HepG2 (cell line): ENCODE results near the gene PPP4R2. TPM values are rescaled to one million over a fixed set of nuclear protein-coding genes. Genes with fewer than 3 reads are reported as not detected.

Source experiments
- ATAC-seq: fragments of 200-7000 bp; cut with Tn5 transposase; 3 replicates; pipeline ENCODE4 v1.9.1; 2020; ENCODE audit warnings: mild to moderate bottlenecking, moderate library complexity
- BruUV-seq: library from RNA; stranded (reverse); fragments of 400-500 nt; replicated peaks from 2 replicates; lab custom pipeline; 2021; lab: Mats Ljungman, UMichigan
- CTCF ChIA-PET: fragments of 300-600 bp; formaldehyde crosslinking; extraction: SDS; loops from one replicate; lab custom pipeline; 2021; ENCODE audit warnings: low total read pairs, inconsistent platforms, low intra/inter-chr PET ratio; lab: Yijun Ruan, JAX
- POLR2A ChIA-PET: fragments of 350-600 bp; sonication (Branson Sonifier 250); formaldehyde crosslinking; loops from one replicate; lab custom pipeline; 2020; ENCODE audit warnings: antibody characterized with exemption, inconsistent platforms; lab: Yijun Ruan, JAX
- DNase-seq: peaks from one replicate; pipeline ENCODE4 v3.0.0-alpha.2; 2015; ENCODE audit warnings: low spot score
- FAIRE-seq: peaks from 3 replicates; lab custom pipeline; 2011; peaks lifted over from hg19 to GRCh38; lab: Jason Lieb, UNC
- H2AFZ ChIP-seq: one replicate; pipeline ENCODE4 v1.6.1; 2011; ENCODE audit warnings: low read length, inconsistent platforms
- H3K27ac ChIP-seq: fragments of 300-600 bp; 3 replicates; pipeline ENCODE4 v1.8.0; 2011; ENCODE audit warnings: mixed run types, mild to moderate bottlenecking, mixed read lengths, low read length, inconsistent platforms; ENCODE audit not compliant: insufficient read depth; ENCODE audit errors: extremely low read length
- H3K27me3 ChIP-seq, 2 experiments: fragments of 200-600 bp in 1 of 2; 2 replicates in 1 of 2; 3 replicates in 1 of 2; pipeline versions ENCODE4 v1.6.0 to v1.8.0; 2011; ENCODE audit warnings: low read length in 2 of 2, mild to moderate bottlenecking in 2 of 2, moderate library complexity in 2 of 2, inconsistent platforms in 1 of 2; ENCODE audit not compliant: insufficient read depth in 2 of 2, control insufficient read depth in 1 of 2
- H3K36me3 ChIP-seq, 2 experiments: fragments of 200-600 bp in 1 of 2; replicated peaks in 1 of 2; 2 replicates in 1 of 2; 3 replicates in 1 of 2; pipeline versions ENCODE4 v1.5.1 to v1.8.0; 2011; ENCODE audit warnings: low read length in 2 of 2, inconsistent platforms in 1 of 2; ENCODE audit not compliant: insufficient read depth in 2 of 2, control insufficient read depth in 1 of 2
- H3K4me1 ChIP-seq: 2 replicates; pipeline ENCODE4 v1.5.1; 2012; ENCODE audit warnings: low read length, inconsistent platforms; ENCODE audit not compliant: insufficient read depth
- H3K4me2 ChIP-seq: 2 replicates; pipeline ENCODE4 v1.6.0; 2011; ENCODE audit warnings: low read depth, low read length, inconsistent platforms
- H3K4me3 ChIP-seq, 3 experiments: fragments of 200-600 bp in 1 of 3; sonication (generic), shearing (Covaris generic) in 1 of 3; replicated peaks in 1 of 3; 2 replicates each; pipeline ENCODE4 v1.5.1; 2011 to 2016; ENCODE audit warnings: low read length in 3 of 3, inconsistent platforms in 2 of 3, low read depth in 2 of 3, mild to moderate bottlenecking in 2 of 3, control low read depth in 1 of 3, mixed read lengths in 1 of 3; ENCODE audit not compliant: insufficient read depth in 1 of 3
- H3K79me2 ChIP-seq: one replicate; pipeline ENCODE4 v1.6.1; 2011; ENCODE audit warnings: low read length, inconsistent platforms; ENCODE audit not compliant: insufficient read depth
- H3K9ac ChIP-seq: 2 replicates; pipeline ENCODE4 v1.6.0; 2011; ENCODE audit warnings: mild to moderate bottlenecking, low read depth, low read length, inconsistent platforms; ENCODE audit not compliant: insufficient read depth
- H3K9me3 ChIP-seq: 2 replicates; pipeline ENCODE4 v1.5.1; 2012; ENCODE audit warnings: mild to moderate bottlenecking, low read length
- H4K20me1 ChIP-seq: 2 replicates; pipeline ENCODE4 v1.6.0; 2011; ENCODE audit warnings: inconsistent platforms, mild to moderate bottlenecking, low read length, moderate library complexity; ENCODE audit not compliant: insufficient read depth
- ATM ChIP-seq: fragments of 450-650 bp; IDR thresholded peaks from 2 replicates; pipeline ENCODE4 v1.7.1; 2017; ENCODE audit warnings: mild to moderate bottlenecking, borderline replicate concordance
- HNRNPK ChIP-seq: fragments of 200-400 bp; formaldehyde crosslinking; IDR thresholded peaks from 2 replicates; pipeline ENCODE4 v1.6.1; 2018; ENCODE audit warnings: low read length, low read depth, moderate library complexity, mild to moderate bottlenecking; ENCODE audit not compliant: poor library complexity, severe bottlenecking
- NFIC ChIP-seq: IDR thresholded peaks from 2 replicates; pipeline ENCODE4 v1.6.1; 2012; ENCODE audit warnings: mild to moderate bottlenecking, low read length, inconsistent platforms
- NR3C1 ChIP-seq: sonication (generic); formaldehyde crosslinking; IDR thresholded peaks from 2 replicates; pipeline ENCODE4 v1.4.0; 2020; ENCODE audit warnings: missing genetic modification reagents
- RNF219 ChIP-seq: sonication (generic); formaldehyde crosslinking; IDR thresholded peaks from 2 replicates; pipeline ENCODE4 v1.5.0; 2020; ENCODE audit warnings: mild to moderate bottlenecking, missing genetic modification reagents
- SNAPC2 ChIP-seq: sonication (generic); formaldehyde crosslinking; IDR thresholded peaks from 2 replicates; pipeline ENCODE4 v1.8.1; 2022; ENCODE audit warnings: mild to moderate bottlenecking, missing genetic modification reagents
- SRSF9 ChIP-seq: fragments of 200-400 bp; formaldehyde crosslinking; IDR thresholded peaks from 2 replicates; pipeline ENCODE4 v1.6.1; 2018; ENCODE audit warnings: borderline replicate concordance, mild to moderate bottlenecking, low read depth, low read length; ENCODE audit not compliant: insufficient read depth, poor library complexity, severe bottlenecking
- XBP1 ChIP-seq: sonication (generic); formaldehyde crosslinking; IDR thresholded peaks from 2 replicates; pipeline ENCODE4 v1.5.0; 2020; ENCODE audit warnings: missing genetic modification reagents
- ZC3H4 ChIP-seq: sonication (generic); formaldehyde crosslinking; IDR thresholded peaks from 2 replicates; pipeline ENCODE4 v1.4.0; 2020; ENCODE audit warnings: missing genetic modification reagents, borderline replicate concordance
- ZNF383 ChIP-seq: sonication (generic); formaldehyde crosslinking; IDR thresholded peaks from 2 replicates; pipeline ENCODE4 v1.4.0; 2020; ENCODE audit warnings: missing genetic modification reagents, mild to moderate bottlenecking, borderline replicate concordance
- ZNF709 ChIP-seq: sonication (generic); formaldehyde crosslinking; IDR thresholded peaks from 2 replicates; pipeline ENCODE4 v1.5.0; 2020; ENCODE audit warnings: mild to moderate bottlenecking, missing genetic modification reagents
- ZNF776 ChIP-seq: sonication (generic); formaldehyde crosslinking; IDR thresholded peaks from 2 replicates; pipeline ENCODE4 v1.4.0; 2020; ENCODE audit warnings: mild to moderate bottlenecking, missing genetic modification reagents
- ZSCAN20 ChIP-seq: sonication (generic); formaldehyde crosslinking; IDR thresholded peaks from 2 replicates; pipeline ENCODE4 v1.4.0; 2020; ENCODE audit warnings: missing genetic modification reagents, mild to moderate bottlenecking, borderline replicate concordance
- ZZZ3 ChIP-seq: sonication (generic); formaldehyde crosslinking; IDR thresholded peaks from 2 replicates; pipeline ENCODE4 v1.4.0; 2020; ENCODE audit warnings: missing genetic modification reagents, mild to moderate bottlenecking, borderline replicate concordance
- WGBS: methylation state at CpG from one replicate; pipeline ENCODE4 v1.1.6; 2017; ENCODE audit warnings: low lambda C conversion rate; 5-methylcytosine and 5-hydroxymethylcytosine counted together
- in situ Hi-C: cut with HindIII; loops from 2 replicates; pipeline ENCODE4 v1.10.0; 2017; ENCODE audit warnings: low pct_unique_long_range_greater_than_20kb; ENCODE audit not compliant: extremely low pct_ligation_motif_present
- intact Hi-C: fragments of 100-400 bp; cut with micrococcal nuclease; formaldehyde crosslinking; loops from one replicate; pipeline ENCODE4 v1.10.0; 2022; ENCODE audit not compliant: unreplicated experiment
- polyA plus RNA-seq, 8 experiments: library from polyadenylated mRNA; depleted of rRNA in 3 of 8; stranded (reverse) in 7 of 8; unstranded in 1 of 8; fragments of >200 nt; fragmentation: Illumina TruSeq in 4 of 8; extraction: Trizol in 4 of 8; gene quantifications; 2 replicates each; pipeline versions ENCODE4 v1.2.1 to v1.2.3, GENCODE V29; 2011 to 2016; ENCODE audit warnings: low read depth in 4 of 8, missing spikeins in 1 of 8, mixed read lengths in 1 of 8; ENCODE audit not compliant: insufficient read depth in 1 of 8
- total RNA-seq, 5 experiments: library from RNA; depleted of rRNA; stranded (reverse); fragments of >200 nt; fragmentation: Illumina TruSeq; extraction: Trizol; gene quantifications; 2 replicates each; pipeline ENCODE4 v1.2.3, GENCODE V29; 2016; ENCODE audit warnings: low read depth in 1 of 5
- TF ChIP-seq, protein P1 (sequence below): sonication (generic); formaldehyde crosslinking; IDR thresholded peaks from 2 replicates; pipeline ENCODE4 v1.4.0; 2020; ENCODE audit warnings: missing genetic modification reagents

PPP4R2 gene
- total and polyA plus RNA-seq, 2 of the 13 experiments (the other 11 are each of a cell fraction or from before 2014, with no cell fraction given) = 22.3 to 161 TPM

DNA sequence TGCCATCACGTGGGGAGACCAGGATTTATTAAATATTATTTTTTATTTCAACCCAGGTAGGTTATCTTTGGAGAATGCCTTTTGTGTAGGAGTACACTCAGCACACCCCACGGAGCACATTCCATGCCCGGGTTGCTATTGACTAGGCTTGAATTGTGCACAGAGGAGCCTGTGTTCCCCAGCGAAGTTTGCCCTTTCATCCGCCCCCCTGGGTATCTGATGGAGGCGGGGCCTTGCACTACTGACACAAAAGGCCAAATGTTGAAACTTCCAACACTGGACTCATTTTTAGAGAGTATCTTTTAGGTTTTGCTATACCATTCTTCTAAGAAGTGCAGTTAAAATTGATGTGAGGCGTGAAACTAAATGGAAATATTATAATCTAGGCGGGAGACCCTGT lies 39.3 kb upstream of the PPP4R2 start:
- Histone ChIP-seq H3K4me3 (peak overlapping the region in 2 of 3 experiments; percentile 37 to 50; a peak in 3 of 6 replicates), H3K4me1 (peaks cover 96% of the 10 kb centered on the region), H3K79me2 (no peaks in the 10 kb centered on the region), H3K9me3 (no peaks in the 10 kb centered on the region), H3K4me2 (peak overlapping the region; percentile 83), H3K27me3 (no peaks in the 10 kb centered on the region), H3K36me3 (no peaks in the 10 kb centered on the region), H3K9ac (peak overlapping the region; percentile 78), H4K20me1 (no peaks in the 10 kb centered on the region), H2AFZ (no peak overlapping the region), H3K27ac (peak overlapping the region; percentile 99)
- in situ Hi-C loops (no loop called here), intact Hi-C loops (loop anchor here (1.0 to 2.0 kb wide), 2 partner anchors 10 to 18 kb away; no protein-coding TSS in a partner anchor)
- ATAC-seq = peak; percentile 93
- 1% methylated on average over 8 of the region's 8 CpGs for WGBS
- FAIRE-seq = peak; percentile 62
- no TSS peak for BruUV-seq
- POLR2A ChIA-PET = no interaction called here
- DNase-seq = peak; percentile 95
- CTCF ChIA-PET = no interaction called here
- TF ChIP-seq HNRNPK (no peak), SNAPC2 (no peak), ZNF383 (CRISPR knock-in tag) (no peak), RNF219 (CRISPR knock-in tag) (no peak), ZNF709 (no peak), ZZZ3 (no peak), ZC3H4 (CRISPR knock-in tag) (no peak), NR3C1 (CRISPR knock-in tag) (no peak), SRSF9 (no peak), XBP1 (CRISPR knock-in tag) (no peak), ATM (no peak), NFIC (no peak), ZNF776 (CRISPR knock-in tag) (no peak), ZSCAN20 (CRISPR knock-in tag) (no peak)
- TF ChIP-seq, protein P1, sequence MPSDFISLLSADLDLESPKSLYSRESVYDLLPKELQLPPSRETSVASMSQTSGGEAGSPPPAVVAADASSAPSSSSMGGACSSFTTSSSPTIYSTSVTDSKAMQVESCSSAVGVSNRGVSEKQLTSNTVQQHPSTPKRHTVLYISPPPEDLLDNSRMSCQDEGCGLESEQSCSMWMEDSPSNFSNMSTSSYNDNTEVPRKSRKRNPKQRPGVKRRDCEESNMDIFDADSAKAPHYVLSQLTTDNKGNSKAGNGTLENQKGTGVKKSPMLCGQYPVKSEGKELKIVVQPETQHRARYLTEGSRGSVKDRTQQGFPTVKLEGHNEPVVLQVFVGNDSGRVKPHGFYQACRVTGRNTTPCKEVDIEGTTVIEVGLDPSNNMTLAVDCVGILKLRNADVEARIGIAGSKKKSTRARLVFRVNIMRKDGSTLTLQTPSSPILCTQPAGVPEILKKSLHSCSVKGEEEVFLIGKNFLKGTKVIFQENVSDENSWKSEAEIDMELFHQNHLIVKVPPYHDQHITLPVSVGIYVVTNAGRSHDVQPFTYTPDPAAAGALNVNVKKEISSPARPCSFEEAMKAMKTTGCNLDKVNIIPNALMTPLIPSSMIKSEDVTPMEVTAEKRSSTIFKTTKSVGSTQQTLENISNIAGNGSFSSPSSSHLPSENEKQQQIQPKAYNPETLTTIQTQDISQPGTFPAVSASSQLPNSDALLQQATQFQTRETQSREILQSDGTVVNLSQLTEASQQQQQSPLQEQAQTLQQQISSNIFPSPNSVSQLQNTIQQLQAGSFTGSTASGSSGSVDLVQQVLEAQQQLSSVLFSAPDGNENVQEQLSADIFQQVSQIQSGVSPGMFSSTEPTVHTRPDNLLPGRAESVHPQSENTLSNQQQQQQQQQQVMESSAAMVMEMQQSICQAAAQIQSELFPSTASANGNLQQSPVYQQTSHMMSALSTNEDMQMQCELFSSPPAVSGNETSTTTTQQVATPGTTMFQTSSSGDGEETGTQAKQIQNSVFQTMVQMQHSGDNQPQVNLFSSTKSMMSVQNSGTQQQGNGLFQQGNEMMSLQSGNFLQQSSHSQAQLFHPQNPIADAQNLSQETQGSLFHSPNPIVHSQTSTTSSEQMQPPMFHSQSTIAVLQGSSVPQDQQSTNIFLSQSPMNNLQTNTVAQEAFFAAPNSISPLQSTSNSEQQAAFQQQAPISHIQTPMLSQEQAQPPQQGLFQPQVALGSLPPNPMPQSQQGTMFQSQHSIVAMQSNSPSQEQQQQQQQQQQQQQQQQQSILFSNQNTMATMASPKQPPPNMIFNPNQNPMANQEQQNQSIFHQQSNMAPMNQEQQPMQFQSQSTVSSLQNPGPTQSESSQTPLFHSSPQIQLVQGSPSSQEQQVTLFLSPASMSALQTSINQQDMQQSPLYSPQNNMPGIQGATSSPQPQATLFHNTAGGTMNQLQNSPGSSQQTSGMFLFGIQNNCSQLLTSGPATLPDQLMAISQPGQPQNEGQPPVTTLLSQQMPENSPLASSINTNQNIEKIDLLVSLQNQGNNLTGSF (CRISPR knock-in tag) = no peak
